ENCODE data around the gene HACD1.

Gene HACD1

GRCh38 chr10:17578603-17579002 lies 38.6 kb downstream of the HACD1 start:
- DNase-seq (ENCODE audit: low spot score), result no peak

GRCh38 chr10:17576768-17577167 lies 40.4 kb downstream of the HACD1 start:
- DNase-seq (ENCODE audit: low spot score), result no peak

DNA sequence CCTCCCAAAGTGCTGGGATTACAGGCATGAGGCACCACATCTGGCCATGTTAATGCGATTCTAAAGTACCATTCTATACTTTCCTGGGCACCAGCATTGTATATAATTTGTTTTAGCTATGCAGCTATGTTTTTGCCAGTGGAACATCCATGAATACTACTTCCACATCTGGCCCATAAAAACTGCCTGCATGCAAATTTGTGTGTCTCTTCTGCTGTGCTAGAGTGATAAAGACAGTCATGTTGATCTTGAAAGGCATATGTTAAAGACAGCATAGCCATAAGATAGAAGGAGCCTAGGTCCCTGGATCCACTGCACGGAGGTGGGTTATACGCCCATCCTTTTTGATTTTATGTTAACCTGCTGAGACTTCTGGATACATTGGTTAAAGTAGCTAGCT lies 52.3 kb downstream of the HACD1 start:
- no peak for DNase-seq (ENCODE audit: low spot score)

- no peak for DNase-seq (ENCODE audit: low spot score)
Observed at GRCh38 chr10:17563452-17563851, 53.7 kb downstream of the HACD1 start.

GRCh38 chr10:17562614-17563013 lies 54.6 kb downstream of the HACD1 start:
- DNase-seq (ENCODE audit: low spot score), result no peak

DNA sequence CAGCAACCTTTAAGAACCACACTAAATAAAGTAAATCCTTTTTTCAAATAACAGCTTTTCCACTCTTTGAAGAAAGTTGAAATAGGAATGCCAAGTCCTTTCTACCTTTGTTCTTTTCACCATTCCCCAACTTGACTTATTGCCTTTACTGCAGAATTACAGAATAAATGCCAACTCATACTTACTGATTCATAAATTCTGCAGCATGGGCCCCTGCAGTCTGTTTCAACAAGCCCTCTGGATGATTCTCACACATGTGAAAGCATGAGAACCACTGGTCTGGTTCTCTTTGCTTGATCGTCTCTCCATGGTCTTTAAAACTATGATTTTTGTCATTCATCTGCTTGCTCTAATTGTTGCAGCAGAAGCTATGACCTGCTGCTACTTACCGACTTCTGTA lies 56.1 kb downstream of the HACD1 start:
- DNase-seq (ENCODE audit: low spot score), result no peak

DNA sequence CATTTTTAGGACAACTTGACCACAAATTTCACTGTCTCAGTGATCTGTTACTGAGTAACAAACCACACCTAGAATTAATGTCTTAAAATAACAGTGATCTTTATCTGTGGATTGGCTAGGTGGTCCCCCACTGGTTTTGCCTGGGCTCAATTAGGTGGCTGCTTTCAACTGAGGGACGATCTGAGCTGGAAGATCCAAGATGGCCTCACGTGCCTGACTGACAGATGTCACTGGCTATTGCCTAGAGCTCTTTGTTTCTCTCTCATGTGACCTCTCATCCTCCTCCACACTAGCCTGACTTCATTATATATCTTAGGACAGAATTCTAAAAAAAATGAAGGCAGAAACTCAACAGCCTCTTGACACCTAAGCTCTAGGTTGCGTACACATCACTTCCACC lies 59.7 kb downstream of the HACD1 start:
- no peak for DNase-seq (ENCODE audit: low spot score)

DNA sequence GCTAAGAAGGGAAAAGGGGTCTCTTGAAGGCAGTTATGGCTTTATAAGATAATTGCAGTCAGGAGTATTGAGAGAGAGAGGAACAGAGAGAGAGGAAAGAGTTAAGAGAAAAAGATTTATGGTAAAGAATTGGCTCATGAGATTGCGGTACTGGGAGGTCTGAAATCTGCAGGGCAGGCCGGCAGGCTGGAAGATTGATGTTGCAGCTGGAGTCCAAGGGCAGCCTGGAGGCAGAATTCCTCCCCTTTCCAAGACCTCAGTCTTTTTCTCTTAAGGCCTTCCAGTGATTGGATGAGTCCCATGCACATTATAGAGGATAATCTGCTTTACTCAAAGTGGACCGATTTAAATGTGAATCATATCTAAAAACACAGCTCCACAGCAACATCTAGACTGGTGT lies 68.4 kb downstream of the HACD1 start:
- no peak for DNase-seq (ENCODE audit: low spot score)

DNA sequence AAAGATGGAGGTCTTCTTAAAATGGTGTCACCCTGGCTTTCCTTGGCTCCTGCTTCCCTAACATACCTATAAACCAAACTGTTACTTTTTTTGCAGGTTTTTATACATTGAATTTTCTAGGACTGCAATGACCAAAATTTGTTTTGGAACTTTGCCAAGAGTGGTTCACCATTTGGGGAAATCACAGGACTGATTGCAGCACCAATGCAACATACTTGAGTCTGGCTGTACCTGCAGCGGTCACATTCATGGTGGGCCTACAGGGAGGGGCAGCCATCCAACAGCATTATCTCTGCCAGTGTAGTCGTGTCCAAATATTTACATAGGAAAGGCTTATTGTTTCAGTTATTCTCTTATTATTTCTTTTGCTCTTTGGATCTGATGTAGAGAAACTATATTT lies 69.0 kb downstream of the HACD1 start:
- DNase-seq (ENCODE audit: low spot score), result no peak

- DNase-seq (ENCODE audit: low spot score), result no peak
Observed at GRCh38 chr10:17547060-17547459, 70.1 kb downstream of the HACD1 start.

DNA sequence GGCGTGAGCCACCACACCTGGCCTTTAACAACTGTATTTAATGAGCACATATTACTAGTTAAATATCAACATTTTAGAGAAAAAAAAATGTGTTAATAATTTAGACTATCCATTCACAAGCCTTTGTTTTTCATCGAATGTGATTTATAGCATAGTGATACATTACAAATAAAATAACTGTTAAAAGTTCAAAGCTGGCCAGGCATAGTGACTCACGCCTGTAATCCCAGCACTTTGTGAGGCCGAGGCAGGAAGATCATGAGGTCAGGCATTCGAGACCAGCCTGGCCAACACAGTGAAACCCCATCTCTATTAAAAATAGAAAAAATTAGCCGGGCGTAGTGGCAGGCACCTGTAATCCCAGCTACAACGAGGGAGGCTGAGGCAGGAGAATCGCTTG lies 72.7 kb downstream of the HACD1 start:
- DNase-seq (ENCODE audit: low spot score), result no peak
